HepG2 (cell line): ENCODE measurements around the gene MAGI1.

Experiments
- ARNT ChIP-seq: fragments of 450-650 bp; IDR thresholded peaks from 2 replicates; pipeline ENCODE4 v1.6.1; 2017
- BRCA1 ChIP-seq: sonication (generic); formaldehyde crosslinking; IDR thresholded peaks from 2 replicates; pipeline ENCODE4 v1.4.0; 2020; ENCODE audit warnings: missing genetic modification reagents
- CTCF ChIP-seq: sonication (generic); formaldehyde crosslinking; IDR thresholded peaks from 2 replicates; pipeline ENCODE4 v1.5.0; 2020; ENCODE audit warnings: mild to moderate bottlenecking, missing genetic modification reagents, moderate library complexity
- HES4 ChIP-seq: sonication (generic); formaldehyde crosslinking; IDR thresholded peaks from 2 replicates; pipeline ENCODE4 v1.9.0; 2021; ENCODE audit warnings: mild to moderate bottlenecking, missing genetic modification reagents, borderline replicate concordance
- MEF2D ChIP-seq: sonication (generic); formaldehyde crosslinking; IDR thresholded peaks from 2 replicates; pipeline ENCODE4 v1.5.1; 2020; ENCODE audit warnings: mild to moderate bottlenecking, missing genetic modification reagents
- PAWR ChIP-seq: sonication (generic); formaldehyde crosslinking; IDR thresholded peaks from 2 replicates; pipeline ENCODE4 v1.4.0; 2020; ENCODE audit warnings: missing genetic modification reagents, mild to moderate bottlenecking, borderline replicate concordance
- ZNF136 ChIP-seq: sonication (generic); formaldehyde crosslinking; IDR thresholded peaks from 2 replicates; pipeline ENCODE4 v1.8.1; 2022; ENCODE audit warnings: low read depth, mild to moderate bottlenecking, moderate library complexity, missing genetic modification reagents

DNA sequence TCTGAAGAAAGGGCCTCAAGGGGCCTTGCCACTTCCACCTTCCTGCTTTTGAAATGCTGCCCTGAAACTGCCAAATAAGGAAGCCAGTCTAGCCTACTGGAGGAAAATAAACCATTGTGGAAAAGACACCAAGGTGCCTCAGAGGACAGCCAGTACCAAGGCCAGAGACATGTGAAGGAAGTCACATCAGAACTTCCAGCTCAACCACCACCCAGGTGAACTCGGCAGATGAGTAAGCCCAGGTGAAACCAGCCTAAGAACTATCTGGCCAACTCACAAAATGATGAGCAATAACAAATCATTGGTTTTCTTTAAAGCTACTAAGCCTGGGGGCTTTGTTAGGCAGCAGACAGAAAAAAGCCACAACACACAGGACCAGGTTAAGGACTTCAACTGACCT is 103.0 kb downstream of the MAGI1 start:
- TF ChIP-seq ZNF136 (CRISPR knock-in tag) = no peak
- no peak for TF ChIP-seq CTCF (CRISPR knock-in tag)
- TF ChIP-seq BRCA1 (CRISPR knock-in tag) = no peak
- no peak for TF ChIP-seq PAWR (CRISPR knock-in tag)
- TF ChIP-seq ARNT = no peak
- no peak for TF ChIP-seq MEF2D (CRISPR knock-in tag)
- no peak for TF ChIP-seq HES4 (CRISPR knock-in tag)
